Activated T-helper 1 cell treated with anti-CD3 and anti-CD28 coated beads, Interleukin-12 subunit alpha, Interleukin-12 subunit beta, Interleukin-2, Interleukin-4 antibody, amounts not matched to agents 30 ng/mL and 10 ng/mL and 1 ng/mL, durations not matched to agents 14 hours and 24 hours and 36 hours (primary cell): ENCODE results near the gene MYH14. TPM values are rescaled to one million over a fixed set of nuclear protein-coding genes. Genes with fewer than 3 reads are reported as not detected.

ENCODE experiments used
- DNase-seq: peaks from one replicate; pipeline ENCODE4 v3.0.0; 2021; ENCODE audit warnings: low spot score
- H3K27ac Mint-ChIP-seq: one replicate; pipeline ENCODE4 v1.8.0; 2021; ENCODE audit warnings: mild to moderate bottlenecking, mixed read lengths
- H3K27me3 Mint-ChIP-seq: one replicate; pipeline ENCODE4 v1.8.0; 2022; ENCODE audit warnings: mild to moderate bottlenecking, moderate library complexity, mixed read lengths; ENCODE audit not compliant: insufficient read depth
- H3K36me3 Mint-ChIP-seq: one replicate; pipeline ENCODE4 v1.8.0; 2021; ENCODE audit warnings: low read depth, mixed read lengths
- H3K4me1 Mint-ChIP-seq: one replicate; pipeline ENCODE4 v1.8.0; 2021; ENCODE audit warnings: low read depth, mixed read lengths
- H3K4me3 Mint-ChIP-seq: one replicate; pipeline ENCODE4 v1.8.0; 2021; ENCODE audit warnings: mild to moderate bottlenecking, moderate library complexity, mixed read lengths
- H3K9me3 Mint-ChIP-seq: one replicate; pipeline ENCODE4 v1.8.0; 2021; ENCODE audit warnings: mixed read lengths
- intact Hi-C: fragments of 100-400 bp; cut with micrococcal nuclease; formaldehyde crosslinking; loops from one replicate; pipeline ENCODE4 v1.15.1; 2024
- total RNA-seq: library from RNA; stranded (reverse); gene quantifications from 2 replicates; pipeline ENCODE4 v1.2.3, GENCODE V29; 2022

The MYH14 gene
- total RNA-seq, 1 donor from 2014 or later, result not detected

- Mint-ChIP-seq H3K4me3 (no peak overlapping the region), H3K4me1 (no peaks in the 10 kb centered on the region), H3K27me3 (peaks cover 22% of the 10 kb centered on the region), H3K27ac (no peak overlapping the region), H3K36me3 (no peaks in the 10 kb centered on the region), H3K9me3 (no peaks in the 10 kb centered on the region)
- no peak for DNase-seq
- intact Hi-C loops, result no loop called here
Measured at GRCh38 chr19:50199259-50199555, 4.2 kb upstream of the MYH14 start.

GRCh38 chr19:50202386-50202785, 1.0 kb upstream of the MYH14 start:
- intact Hi-C loops, result no loop called here
- no peaks in the 10 kb centered on the region for H3K9me3 Mint-ChIP-seq
- H3K4me1 Mint-ChIP-seq, result no peaks in the 10 kb centered on the region
- no peak overlapping the region for H3K27ac Mint-ChIP-seq
- DNase-seq, result no peak
- no peak overlapping the region for H3K4me3 Mint-ChIP-seq
- H3K27me3 Mint-ChIP-seq, result peaks cover 30% of the 10 kb centered on the region
- H3K36me3 Mint-ChIP-seq, result no peaks in the 10 kb centered on the region

DNA sequence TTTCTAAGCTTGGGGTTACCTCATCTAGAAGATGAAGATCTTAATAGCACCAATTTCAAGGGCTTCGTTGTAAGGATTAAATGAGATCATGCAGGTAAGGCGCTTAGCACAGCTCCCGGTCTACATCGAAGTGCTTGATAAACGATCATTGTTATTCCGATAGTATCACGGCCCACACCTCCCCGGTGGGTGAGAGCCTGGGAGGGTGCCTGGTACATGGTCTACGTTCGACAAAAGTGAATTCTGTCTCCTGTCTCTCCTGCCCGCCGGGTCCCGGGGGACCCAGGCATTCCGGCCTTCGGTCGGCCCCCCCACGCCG, 501 bp upstream of the MYH14 start:
- Mint-ChIP-seq H3K27ac (no peak overlapping the region), H3K36me3 (no peaks in the 10 kb centered on the region), H3K4me3 (no peak overlapping the region), H3K9me3 (no peaks in the 10 kb centered on the region), H3K27me3 (peaks cover 30% of the 10 kb centered on the region), H3K4me1 (no peaks in the 10 kb centered on the region)
- no peak for DNase-seq
- intact Hi-C loops, result no loop called here

- DNase-seq, result no peak
- Mint-ChIP-seq H3K4me1 (no peaks in the 10 kb centered on the region), H3K4me3 (no peak overlapping the region), H3K9me3 (no peaks in the 10 kb centered on the region), H3K27ac (no peak overlapping the region), H3K27me3 (peaks cover 30% of the 10 kb centered on the region), H3K36me3 (no peaks in the 10 kb centered on the region)
- intact Hi-C loops, result no loop called here
Measured at GRCh38 chr19:50204081-50204428, 633 bp downstream of the MYH14 start.

- H3K27ac Mint-ChIP-seq, result no peak overlapping the region
- DNase-seq, result no peak
- no peak overlapping the region for H3K4me3 Mint-ChIP-seq
- peaks cover 30% of the 10 kb centered on the region for H3K27me3 Mint-ChIP-seq
- no peaks in the 10 kb centered on the region for H3K36me3 Mint-ChIP-seq
- no peaks in the 10 kb centered on the region for H3K4me1 Mint-ChIP-seq
- no peaks in the 10 kb centered on the region for H3K9me3 Mint-ChIP-seq
- intact Hi-C loops, result no loop called here
Measured at GRCh38 chr19:50204811-50205675, 1.6 kb downstream of the MYH14 start.

- H3K36me3 Mint-ChIP-seq, result no peaks in the 10 kb centered on the region
- H3K4me1 Mint-ChIP-seq, result no peaks in the 10 kb centered on the region
- no peak for DNase-seq
- peaks cover 30% of the 10 kb centered on the region for H3K27me3 Mint-ChIP-seq
- H3K4me3 Mint-ChIP-seq, result no peak overlapping the region
- H3K9me3 Mint-ChIP-seq, result no peaks in the 10 kb centered on the region
- H3K27ac Mint-ChIP-seq, result no peak overlapping the region
- intact Hi-C loops, result no loop called here
Measured at GRCh38 chr19:50205681-50206138, 2.3 kb downstream of the MYH14 start.

GRCh38 chr19:50206191-50206590, 2.8 kb downstream of the MYH14 start:
- Mint-ChIP-seq H3K4me3 (no peak overlapping the region), H3K36me3 (no peaks in the 10 kb centered on the region), H3K27me3 (peaks cover 25% of the 10 kb centered on the region), H3K9me3 (no peaks in the 10 kb centered on the region), H3K4me1 (no peaks in the 10 kb centered on the region), H3K27ac (no peak overlapping the region)
- no peak for DNase-seq
- intact Hi-C loops, result no loop called here

DNA sequence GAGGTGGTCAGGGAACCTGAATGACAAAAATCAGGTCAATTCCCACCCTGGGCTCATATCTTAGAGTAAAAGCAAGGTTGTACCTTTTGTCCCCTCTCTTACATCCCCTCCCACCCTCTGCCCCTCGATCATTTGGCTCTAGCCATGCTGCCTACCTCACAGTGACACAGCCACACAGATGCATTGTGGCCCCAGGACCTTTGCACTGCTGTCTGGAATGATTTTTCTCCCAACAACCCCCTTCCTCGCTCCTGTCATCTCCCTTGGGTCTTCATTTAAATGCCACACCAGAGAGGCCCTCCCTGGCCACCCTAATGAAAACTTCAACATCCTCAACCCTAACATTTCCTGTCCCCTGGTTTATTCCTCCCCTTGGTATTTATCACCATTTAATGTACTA, 4.3 kb downstream of the MYH14 start:
- no peaks in the 10 kb centered on the region for H3K36me3 Mint-ChIP-seq
- H3K4me1 Mint-ChIP-seq, result no peaks in the 10 kb centered on the region
- H3K27ac Mint-ChIP-seq, result no peak overlapping the region
- no peak overlapping the region for H3K4me3 Mint-ChIP-seq
- no peak for DNase-seq
- peaks cover 14% of the 10 kb centered on the region for H3K27me3 Mint-ChIP-seq
- H3K9me3 Mint-ChIP-seq, result no peaks in the 10 kb centered on the region
- intact Hi-C loops, result no loop called here

DNA sequence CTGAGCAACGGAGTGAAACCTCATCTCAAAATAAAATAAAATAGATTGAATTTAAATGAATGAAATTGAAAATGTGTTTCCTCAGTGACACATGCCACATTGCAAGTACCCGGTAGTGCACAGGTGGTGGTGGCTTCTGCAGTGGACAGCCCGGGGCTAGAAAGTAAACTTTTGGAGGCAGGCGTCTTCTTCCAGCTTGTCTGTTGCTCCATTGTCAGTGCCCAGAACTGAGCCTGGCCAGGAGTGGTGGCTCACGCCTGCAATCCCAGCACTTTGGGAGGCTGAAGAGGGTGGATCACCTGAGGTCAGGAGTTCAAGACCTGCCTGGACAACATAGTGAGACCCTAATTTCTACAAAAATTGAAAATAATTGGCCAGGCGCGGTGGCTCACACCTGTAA, 5.7 kb downstream of the MYH14 start:
- no peak overlapping the region for H3K4me3 Mint-ChIP-seq
- H3K36me3 Mint-ChIP-seq, result no peaks in the 10 kb centered on the region
- H3K4me1 Mint-ChIP-seq, result no peaks in the 10 kb centered on the region
- DNase-seq, result no peak
- no peak overlapping the region for H3K27ac Mint-ChIP-seq
- peaks cover 13% of the 10 kb centered on the region for H3K27me3 Mint-ChIP-seq
- no peaks in the 10 kb centered on the region for H3K9me3 Mint-ChIP-seq
- intact Hi-C loops, result no loop called here

DNA sequence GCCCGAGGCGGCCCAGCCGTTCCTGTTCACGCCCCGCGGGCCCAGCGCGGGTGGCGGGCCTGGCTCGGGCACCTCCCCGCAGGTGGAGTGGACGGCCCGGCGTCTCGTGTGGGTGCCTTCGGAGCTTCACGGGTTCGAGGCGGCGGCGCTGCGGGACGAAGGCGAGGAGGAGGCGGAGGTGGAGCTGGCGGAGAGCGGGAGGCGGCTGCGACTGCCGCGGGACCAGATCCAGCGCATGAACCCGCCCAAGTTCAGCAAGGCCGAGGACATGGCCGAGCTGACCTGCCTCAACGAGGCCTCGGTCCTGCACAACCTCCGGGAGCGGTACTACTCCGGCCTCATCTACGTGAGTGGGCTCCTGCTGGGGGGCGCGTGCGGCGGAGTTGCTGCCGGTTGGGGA, 7.0 kb downstream of the MYH14 start:
- Mint-ChIP-seq H3K27ac (no peak overlapping the region), H3K4me3 (no peak overlapping the region), H3K36me3 (no peaks in the 10 kb centered on the region), H3K27me3 (peaks cover 8% of the 10 kb centered on the region), H3K9me3 (no peaks in the 10 kb centered on the region), H3K4me1 (no peaks in the 10 kb centered on the region)
- DNase-seq, result no peak
- intact Hi-C loops, result no loop called here

DNA sequence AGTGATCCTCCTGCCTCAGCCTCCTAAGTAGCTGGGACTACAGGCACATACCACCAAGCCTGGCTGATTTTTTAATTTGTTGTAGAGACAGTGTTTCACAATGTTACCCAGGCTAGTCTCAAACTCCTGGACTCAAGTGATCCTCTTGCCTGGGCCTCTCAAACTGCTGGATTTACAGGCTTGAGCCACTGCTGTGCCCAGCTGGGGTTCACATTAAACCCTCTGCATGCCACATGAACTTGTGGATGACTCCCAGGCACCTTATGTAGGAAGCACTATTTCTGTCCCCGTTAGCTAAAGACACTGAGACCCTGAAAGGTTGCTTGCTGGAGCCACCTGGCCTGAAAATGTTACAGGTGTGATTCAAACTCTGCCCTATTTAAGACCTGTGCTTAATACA, 10.5 kb downstream of the MYH14 start:
- no peak overlapping the region for H3K4me3 Mint-ChIP-seq
- H3K9me3 Mint-ChIP-seq, result no peaks in the 10 kb centered on the region
- DNase-seq, result no peak
- no peak overlapping the region for H3K27ac Mint-ChIP-seq
- no peaks in the 10 kb centered on the region for H3K4me1 Mint-ChIP-seq
- peaks cover 2% of the 10 kb centered on the region for H3K27me3 Mint-ChIP-seq
- H3K36me3 Mint-ChIP-seq, result no peaks in the 10 kb centered on the region
- intact Hi-C loops, result no loop called here

DNA sequence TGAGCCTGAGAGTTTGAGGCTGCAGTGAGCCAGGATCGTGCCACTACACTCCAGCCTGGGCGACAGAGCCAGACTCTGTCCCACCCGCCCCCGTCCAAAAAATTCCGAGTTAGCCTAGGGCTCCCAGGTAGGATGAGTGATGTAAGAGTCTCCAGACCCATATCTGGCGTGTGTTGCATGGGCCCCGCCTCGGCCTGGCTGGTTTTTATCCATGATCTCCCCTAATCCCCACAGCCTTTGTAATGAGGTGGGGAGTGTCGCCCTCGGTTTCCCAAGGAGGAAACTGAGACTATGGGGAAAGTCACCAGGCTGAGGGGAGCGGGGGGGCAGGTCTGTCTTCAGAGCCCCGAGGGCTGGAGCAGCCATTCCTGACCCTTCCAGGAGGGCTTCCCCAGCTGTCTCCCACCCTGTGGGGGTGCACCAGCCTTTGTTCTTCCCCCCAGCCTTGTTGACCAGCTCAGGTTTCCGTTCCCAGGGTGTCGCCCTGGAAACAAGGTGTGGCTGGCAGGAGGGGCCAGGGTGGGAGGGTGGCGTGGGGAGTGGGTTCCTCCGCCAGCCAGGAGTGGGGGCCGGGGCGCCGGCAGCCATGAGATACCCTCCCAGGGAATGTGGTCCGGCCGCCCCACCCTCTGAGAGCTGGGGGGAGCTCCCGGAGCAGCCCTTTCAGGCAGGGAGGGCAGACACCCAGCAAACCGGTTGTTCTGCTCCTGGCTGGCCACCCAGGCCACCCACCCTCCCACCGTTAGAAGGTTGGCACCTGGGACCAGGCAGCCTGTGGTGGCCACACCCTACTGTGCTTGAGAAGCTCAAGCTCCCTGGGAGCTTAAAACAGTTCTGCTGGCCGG, 11.5 kb downstream of the MYH14 start:
- Mint-ChIP-seq H3K27me3 (peaks cover 2% of the 10 kb centered on the region), H3K4me3 (no peak overlapping the region), H3K4me1 (no peaks in the 10 kb centered on the region), H3K36me3 (no peaks in the 10 kb centered on the region), H3K27ac (no peak overlapping the region), H3K9me3 (no peaks in the 10 kb centered on the region)
- no peak for DNase-seq
- intact Hi-C loops, result no loop called here

DNA sequence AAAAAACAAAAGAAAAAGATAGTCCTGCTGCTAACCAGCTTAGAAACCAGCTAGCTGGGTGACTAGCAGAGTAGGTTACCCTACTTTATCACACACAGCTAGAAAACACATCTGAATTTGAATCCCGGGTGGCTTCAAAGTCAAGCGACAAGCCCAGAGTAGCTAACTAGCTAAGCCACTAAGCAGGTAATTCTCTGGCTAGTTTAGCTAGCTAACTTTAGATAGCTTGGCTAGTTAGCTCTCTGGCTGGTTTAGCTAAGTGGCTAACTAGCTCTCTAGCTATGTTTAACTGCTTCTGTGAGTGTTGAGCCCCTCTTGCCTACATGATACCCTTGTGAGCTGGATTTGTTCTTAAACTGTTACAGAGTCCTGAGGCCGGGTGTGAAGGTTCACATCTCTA, 12.4 kb downstream of the MYH14 start:
- no peak for DNase-seq
- no peak overlapping the region for H3K4me3 Mint-ChIP-seq
- H3K4me1 Mint-ChIP-seq, result no peaks in the 10 kb centered on the region
- no peaks in the 10 kb centered on the region for H3K9me3 Mint-ChIP-seq
- H3K36me3 Mint-ChIP-seq, result no peaks in the 10 kb centered on the region
- peaks cover 2% of the 10 kb centered on the region for H3K27me3 Mint-ChIP-seq
- intact Hi-C loops, result no loop called here
- no peak overlapping the region for H3K27ac Mint-ChIP-seq
